GM19468 (cell line): ENCODE data around the gene ZNF154.

ENCODE experiments used
- ATAC-seq: cut with Tn5 transposase; IDR thresholded peaks from one replicate; pipeline ENCODE4 v1.9.1; 2021; ENCODE audit warnings: mild to moderate bottlenecking, moderate library complexity, moderate number of reproducible peaks; ENCODE audit not compliant: unreplicated experiment; ENCODE audit errors: extremely low read depth

Gene ZNF154

DNA sequence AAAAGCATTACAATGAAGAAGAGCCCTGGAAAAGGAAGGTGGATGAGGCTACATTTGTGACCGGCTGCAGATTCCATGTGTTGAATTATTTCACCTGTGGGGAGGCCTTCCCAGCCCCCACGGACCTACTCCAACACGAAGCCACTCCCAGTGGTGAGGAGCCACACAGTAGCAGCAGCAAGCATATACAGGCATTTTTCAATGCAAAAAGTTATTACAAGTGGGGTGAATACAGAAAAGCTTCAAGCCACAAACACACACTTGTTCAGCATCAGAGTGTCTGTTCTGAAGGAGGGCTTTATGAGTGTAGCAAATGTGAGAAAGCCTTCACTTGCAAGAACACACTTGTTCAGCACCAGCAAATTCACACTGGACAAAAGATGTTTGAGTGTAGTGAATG lies 22.3 kb downstream of the ZNF154 start:
- ATAC-seq: no peak

DNA sequence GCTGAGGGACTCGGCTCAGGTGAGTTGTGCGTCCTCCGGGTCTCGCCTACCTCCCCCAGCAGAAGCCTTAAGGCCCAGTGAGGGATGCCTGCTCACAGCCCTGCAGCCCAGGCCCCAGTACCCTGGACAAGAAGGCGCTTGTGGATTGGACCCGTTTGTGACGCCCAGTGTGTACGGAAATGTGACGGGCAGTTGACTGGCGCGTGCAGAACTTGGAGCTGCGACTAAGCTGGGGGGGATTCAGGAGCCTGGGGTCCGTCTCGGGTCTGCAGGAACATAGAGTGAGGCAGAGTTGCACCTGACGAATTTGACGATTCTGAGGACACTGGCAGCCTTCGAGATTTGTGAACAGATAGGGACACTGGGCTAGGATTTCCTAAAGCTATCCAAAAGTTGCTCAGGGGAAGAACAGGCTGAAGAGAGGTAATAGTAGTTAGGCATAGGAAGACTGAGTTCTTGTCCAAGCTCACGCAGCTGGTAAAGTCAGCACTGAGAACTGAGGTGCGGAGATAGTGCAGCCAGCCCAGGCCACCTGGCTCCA lies 26.7 kb downstream of the ZNF154 start:
- ATAC-seq: no peak

DNA sequence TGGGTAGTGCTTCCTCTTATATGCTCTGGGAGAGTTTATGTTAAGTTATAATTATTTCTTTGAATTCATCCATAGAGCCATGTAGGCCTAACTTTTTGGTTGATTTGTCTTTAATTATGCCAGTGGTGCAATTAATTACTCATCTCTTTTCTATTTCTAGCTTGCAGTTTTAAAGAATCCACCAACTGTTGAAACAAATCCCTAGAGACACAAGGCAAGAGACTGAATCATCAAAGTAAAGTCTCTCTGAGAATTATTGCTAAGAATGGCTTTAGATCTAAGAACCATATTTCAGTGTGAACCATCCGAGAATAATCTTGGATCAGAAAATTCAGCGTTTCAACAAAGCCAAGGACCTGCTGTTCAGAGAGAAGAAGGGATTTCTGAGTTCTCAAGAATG lies 33.1 kb downstream of the ZNF154 start:
- ATAC-seq: no peak

DNA sequence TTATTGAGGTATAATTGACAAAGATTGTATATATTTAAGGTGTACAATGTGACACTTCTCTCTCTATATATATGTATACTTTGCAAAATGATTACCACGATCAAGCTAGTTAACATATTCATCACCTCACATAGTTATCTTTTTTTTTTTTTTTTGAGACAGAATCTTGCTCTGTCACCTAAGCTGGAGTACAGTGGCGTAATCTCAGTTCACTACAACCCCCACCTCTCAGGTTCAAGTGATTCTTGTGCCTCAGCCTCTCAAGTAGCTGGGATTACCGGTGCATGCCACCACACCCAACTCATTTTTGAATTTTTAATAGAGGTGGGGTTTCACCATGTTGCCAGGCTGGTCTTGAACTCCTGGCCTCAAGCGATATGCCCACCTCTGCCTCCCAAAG lies 36.5 kb downstream of the ZNF154 start:
- ATAC-seq: no peak

DNA sequence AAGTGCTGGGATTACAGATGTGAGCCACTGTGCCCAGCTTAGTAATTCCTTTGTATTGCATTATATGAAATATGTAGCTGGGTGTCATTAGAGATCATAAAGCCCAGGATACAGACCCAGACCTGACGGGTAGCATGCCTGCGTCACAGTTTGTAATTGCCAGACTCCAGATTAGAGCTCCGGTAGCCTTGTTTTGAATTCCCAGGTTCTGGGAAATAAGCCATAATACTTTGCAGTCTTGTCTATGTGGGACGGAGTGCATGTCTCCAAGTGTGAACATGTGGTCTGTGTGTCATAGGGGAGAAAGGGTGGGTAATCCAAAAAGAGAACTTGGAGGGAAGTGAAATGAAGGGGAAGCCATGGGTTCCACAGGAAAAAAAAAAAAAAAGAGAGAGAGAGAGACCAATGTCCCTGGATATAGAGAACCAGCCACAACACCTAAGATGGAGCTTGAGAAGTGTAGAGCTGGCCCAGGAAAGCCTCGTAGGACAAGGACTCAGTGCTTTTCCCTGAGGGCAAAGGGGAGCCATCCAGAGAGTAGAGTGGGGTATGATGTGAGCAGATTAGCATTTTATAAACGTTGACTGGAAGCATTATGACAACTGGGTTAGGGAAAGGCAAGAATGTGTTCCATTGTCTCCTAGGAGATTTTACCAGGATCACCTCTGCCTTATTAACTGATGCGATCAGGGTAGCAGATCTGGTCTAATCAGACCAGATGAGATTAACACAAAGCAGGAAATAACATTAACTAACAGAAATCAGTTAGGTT lies 37.7 kb downstream of the ZNF154 start:
- no peak for ATAC-seq

DNA sequence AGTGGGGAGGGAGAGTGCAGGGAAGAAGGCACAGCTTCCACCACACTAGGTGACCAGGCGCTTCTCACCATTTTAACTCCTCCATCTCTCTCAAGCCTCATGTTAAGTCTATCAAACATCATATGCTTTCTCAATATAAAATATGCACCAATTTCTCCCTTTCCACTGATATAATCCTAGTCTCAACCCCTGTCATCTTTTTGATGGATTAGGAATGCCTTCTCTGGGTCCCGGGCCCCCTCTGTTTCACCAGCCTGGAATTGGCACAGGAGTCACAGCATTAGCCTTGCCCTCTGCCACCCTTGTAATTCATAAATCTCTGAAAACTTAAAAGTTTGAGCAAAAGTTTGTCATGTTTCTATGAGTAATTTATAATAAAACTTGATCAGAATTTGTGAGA lies 40.4 kb downstream of the ZNF154 start, which contains the start of gene ZSCAN4:
Gene ZSCAN4 (plus strand): TSS at position 301 of the 400 bp plus-strand sequence. CDS start 7,211 bp downstream, outside the sequence.
- no peak for ATAC-seq

DNA sequence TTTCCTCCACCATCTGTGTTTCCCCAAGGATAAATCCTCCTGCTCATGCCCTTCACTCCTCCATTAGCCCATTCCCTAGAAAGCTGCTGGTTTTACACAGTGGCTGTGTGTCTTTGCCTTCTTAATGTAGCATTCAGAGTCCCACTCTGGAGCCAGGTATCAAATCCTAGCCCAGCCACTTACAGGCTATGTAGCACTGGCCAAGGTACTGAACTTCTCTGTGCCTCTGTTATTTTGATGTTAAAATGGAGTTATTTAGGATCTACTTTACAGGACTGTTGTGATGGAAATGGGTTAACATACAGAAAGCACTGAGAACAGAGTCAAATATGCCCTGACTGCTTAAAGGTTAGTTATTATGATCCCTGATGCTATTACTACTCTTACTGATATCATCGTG lies 41.8 kb downstream of the ZNF154 start:
- no peak for ATAC-seq

DNA sequence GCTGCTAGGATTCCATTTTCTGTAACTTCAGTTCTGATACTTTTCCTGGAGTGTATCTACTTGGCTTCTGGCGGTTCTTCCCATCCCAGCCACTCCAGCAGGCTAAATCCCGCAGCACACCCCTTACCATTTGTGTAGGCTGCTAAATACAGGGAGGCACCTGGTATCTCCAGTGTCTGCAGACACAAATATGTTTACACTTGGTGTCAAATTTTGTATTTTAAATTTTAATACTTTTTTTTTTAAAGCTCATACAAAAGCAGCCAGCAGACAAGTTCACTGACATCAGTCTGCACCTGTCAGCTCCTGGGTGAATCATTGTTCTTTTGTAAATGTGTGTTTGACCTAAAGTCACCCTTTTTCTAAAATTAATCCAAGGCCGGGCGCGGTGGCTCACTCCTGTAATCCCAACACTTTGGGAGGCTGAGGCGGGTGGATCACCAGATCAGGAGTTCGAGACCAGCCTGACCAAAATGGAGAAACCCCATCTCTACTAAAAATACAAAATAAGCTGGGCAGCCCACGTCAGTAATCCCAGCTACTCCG lies 43.7 kb downstream of the ZNF154 start:
- ATAC-seq: no peak

DNA sequence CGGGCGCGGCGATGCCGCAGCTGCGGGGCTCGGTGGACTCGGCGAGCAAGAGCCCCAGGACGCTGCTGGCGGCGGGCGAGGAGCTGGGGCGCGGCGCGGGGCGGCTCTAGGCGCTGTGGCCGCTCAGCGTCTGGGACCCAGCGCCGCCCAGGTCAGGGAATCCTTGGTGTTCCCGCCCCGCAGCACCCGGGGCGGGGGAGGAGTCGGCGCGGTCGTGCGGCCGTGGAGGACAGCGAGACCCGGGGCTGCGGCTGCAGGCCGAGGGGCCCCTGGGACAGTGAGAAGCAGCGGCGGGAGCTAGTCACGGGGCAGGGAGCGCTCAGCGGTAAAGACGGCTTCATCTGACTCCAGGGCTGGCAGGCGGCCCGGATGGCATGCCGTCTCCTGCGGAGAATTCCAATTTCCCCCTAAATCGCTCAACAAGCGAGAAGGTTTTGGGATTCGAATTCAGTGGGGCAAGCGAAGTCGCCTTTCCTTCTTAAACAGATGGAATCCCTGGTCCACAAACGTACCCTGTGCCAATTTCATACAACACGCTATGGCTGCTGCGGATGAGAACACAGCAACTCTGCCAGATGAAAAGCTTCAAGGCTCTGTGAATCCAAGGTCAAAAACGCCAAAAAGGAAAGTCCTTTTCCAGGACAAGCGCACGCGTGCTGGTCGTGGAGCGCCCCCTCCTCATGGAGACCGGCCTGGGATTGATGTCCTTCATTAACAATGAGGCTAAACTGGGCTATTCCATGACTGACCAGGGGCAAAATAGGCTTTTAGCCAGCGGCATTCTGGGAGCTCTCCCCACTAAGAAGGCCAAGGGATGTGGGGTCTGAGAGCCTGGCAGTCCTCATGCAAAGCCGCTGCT lies 44.5 kb downstream of the ZNF154 start:
- no peak for ATAC-seq

DNA sequence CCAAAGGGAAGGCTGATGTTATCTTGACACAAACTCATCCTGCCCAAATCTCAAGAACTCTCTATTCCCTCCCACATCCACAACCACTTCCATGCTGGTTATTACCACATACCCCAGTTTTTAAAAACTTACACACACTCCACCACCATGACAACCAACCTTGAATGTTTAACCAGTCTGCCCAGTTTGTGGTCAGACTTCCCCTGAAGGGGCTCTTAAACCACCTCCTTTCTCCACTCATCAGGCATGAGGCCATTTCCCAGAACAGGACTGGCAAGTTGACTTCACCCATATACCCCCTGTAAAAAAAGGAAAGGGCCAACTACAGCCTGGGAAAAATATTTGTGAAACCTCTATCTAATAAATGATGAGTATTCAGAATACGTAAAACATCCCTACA lies 52.7 kb downstream of the ZNF154 start:
- no peak for ATAC-seq

DNA sequence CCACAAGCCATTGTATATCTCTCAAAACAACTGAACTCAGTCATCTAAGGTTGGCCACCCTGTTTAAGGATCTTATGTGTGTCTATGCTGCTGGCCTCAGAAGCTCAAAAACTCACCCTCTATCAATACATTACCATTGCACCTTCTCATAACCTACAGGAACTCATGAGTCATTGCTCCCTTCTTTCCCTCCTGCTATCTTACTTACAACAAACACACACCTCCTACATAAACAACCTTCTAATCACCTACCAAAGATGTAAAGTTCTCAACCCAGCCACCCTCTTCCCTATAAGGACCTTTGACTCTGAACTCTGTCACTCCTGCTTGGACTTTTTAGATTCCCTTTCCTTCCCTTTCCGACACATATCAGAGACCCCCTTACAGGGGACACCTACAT lies 53.6 kb downstream of the ZNF154 start:
- ATAC-seq: no peak

DNA sequence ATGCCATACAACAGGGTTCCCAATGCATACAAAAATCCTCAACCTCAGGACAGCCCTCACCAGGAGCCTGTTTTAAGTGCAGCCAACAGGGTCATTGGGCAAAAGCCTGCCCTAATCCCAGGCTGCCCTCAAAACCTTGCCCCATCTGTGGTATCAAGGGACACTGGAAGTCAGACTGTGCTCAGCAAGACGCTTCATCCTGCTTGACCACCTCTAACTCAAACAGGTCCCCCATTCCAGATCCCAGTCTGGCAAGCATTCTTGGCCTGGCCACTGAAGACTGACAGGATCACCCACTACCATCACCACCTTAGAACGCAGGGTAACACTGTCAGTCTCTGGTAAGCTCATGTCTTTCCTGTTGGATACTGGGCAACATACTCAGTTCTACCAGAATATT lies 55.3 kb downstream of the ZNF154 start:
- no peak for ATAC-seq

DNA sequence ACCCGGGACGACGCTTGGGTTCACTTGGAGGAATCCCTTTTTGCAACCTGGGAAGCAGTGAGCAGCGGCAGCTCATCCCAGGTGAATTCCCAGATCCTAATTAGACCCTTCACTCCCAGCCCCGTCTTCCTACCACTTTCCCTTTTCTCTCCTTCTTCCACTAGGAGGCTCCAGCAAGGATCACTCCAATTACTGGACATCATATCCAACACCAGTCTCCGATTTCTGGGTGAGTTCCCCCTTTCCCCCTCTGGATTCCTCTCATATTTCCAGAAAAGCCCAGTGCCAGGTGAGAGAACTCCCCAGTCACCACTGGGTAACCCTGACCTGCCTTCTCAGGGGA lies 57.4 kb downstream of the ZNF154 start:
- no peak for ATAC-seq

DNA sequence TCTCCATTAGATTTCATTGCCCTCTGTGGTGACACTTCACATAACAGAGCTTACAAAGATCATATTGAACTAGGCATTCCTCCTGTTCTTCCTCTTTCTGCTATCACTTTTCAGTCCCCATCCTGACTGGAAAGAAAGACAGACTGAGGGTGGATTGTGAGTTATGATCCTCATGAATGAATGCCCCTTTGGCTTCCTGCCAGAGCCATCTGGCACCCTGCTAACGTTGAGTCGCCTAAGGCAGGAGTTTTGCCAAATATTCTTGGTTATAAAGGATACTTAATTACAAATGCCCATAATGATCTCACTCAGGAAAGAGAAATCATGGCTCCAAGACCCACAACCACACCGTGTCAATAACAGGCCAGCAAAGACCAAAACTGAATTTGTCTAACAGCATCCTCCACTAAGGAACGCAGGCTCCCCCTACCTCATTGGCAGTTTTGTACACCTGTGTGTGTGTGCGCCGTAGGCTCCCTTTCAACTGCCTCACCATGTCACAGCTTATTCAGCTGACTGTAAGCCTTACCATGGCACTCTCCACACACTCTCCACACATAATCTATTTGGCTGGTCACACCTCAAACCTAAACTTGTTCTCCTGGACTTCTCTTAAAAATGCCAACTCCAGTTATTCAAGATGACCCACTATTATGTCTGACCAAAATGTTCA lies 60.5 kb downstream of the ZNF154 start:
- no peak for ATAC-seq
